B cell (primary cell): ENCODE measurements around the gene CES3. TPM values are rescaled to one million over a fixed set of nuclear protein-coding genes. Genes with fewer than 3 reads are reported as not detected.

Experiments used
- ATAC-seq: fragments of 200-7000 bp; cut with Tn5 transposase; one replicate; pipeline ENCODE4 v1.10.0; 2021; ENCODE audit warnings: low read depth, mild to moderate bottlenecking, moderate number of reproducible peaks, moderate library complexity
- CTCF ChIA-PET: fragments of 350-600 bp; sonication (Branson Sonifier 250); formaldehyde crosslinking; loops from one replicate; lab custom pipeline; 2021; ENCODE audit warnings: antibody characterized with exemption, inconsistent platforms; lab: Charles Lee
- POLR2A ChIA-PET: fragments of 350-600 bp; sonication (Branson Sonifier 250); formaldehyde crosslinking; loops from one replicate; lab custom pipeline; 2021; ENCODE audit warnings: antibody characterized with exemption; lab: Charles Lee
- DNase-seq: peaks from one replicate; pipeline ENCODE4 v3.0.0; 2013
- H2AFZ ChIP-seq: 2 replicates; pipeline ENCODE4 v1.6.1; 2012; ENCODE audit warnings: mild to moderate bottlenecking, low read depth, low read length; ENCODE audit not compliant: insufficient read depth, poor library complexity, severe bottlenecking
- H3K27ac ChIP-seq, 2 donors: 1 replicate in 1 of 2; 2 replicates in 1 of 2; pipeline ENCODE4 v1.5.1; 2012 to 2013; ENCODE audit warnings: low read length in 2 of 2, mild to moderate bottlenecking in 2 of 2, moderate library complexity in 1 of 2
- H3K27me3 ChIP-seq, 4 experiments: fragments of 200-600 bp in 1 of 4; sonication (generic) in 1 of 4; replicated peaks in 1 of 4; 1 replicate in 2 of 4; 2 replicates in 2 of 4; pipeline versions ENCODE4 v1.6.1 to v1.7.0; 2013 to 2016; ENCODE audit warnings: low read length in 3 of 4, mild to moderate bottlenecking in 2 of 4, mixed read lengths in 1 of 4, moderate library complexity in 1 of 4; ENCODE audit not compliant: insufficient read depth in 4 of 4, control insufficient read depth in 3 of 4; ENCODE audit errors: control extremely low read depth in 1 of 4
- H3K36me3 ChIP-seq, 2 experiments: replicated peaks in 1 of 2; 1 replicate in 1 of 2; 2 replicates in 1 of 2; pipeline versions ENCODE4 v1.6.1 to v1.7.1; 2013; ENCODE audit warnings: low read length in 1 of 2; ENCODE audit not compliant: insufficient read depth in 2 of 2, control insufficient read depth in 1 of 2; ENCODE audit errors: control extremely low read depth in 1 of 2, extremely low read depth in 1 of 2
- H3K4me1 ChIP-seq, 2 donors: fragments of 200-600 bp in 1 of 2; sonication (generic) in 1 of 2; 1 replicate in 1 of 2; 2 replicates in 1 of 2; pipeline versions ENCODE4 v1.5.1 to v1.6.1; 2013 to 2017; ENCODE audit warnings: low read length in 2 of 2; ENCODE audit not compliant: control insufficient read depth in 2 of 2, insufficient read depth in 2 of 2
- H3K4me2 ChIP-seq: replicated peaks from 2 replicates; pipeline ENCODE3; 2012; ENCODE audit warnings: mild to moderate bottlenecking, low read depth, low read length; ENCODE audit not compliant: poor library complexity, severe bottlenecking
- H3K4me3 ChIP-seq, 5 experiments: fragments of 200-600 bp in 1 of 5; sonication (generic) in 1 of 5; 1 replicate in 3 of 5; 2 replicates in 2 of 5; pipeline versions ENCODE4 v1.5.1 to v1.7.0; 2011 to 2016; ENCODE audit warnings: low read length in 4 of 5, mild to moderate bottlenecking in 4 of 5, low read depth in 2 of 5, control low read depth in 1 of 5, moderate library complexity in 1 of 5; ENCODE audit not compliant: insufficient read depth in 1 of 5; ENCODE audit errors: control extremely low read depth in 1 of 5, extremely low read depth in 1 of 5
- H3K79me2 ChIP-seq: fragments of 200-600 bp; sonication (generic); one replicate; pipeline ENCODE4 v1.6.0; 2016; ENCODE audit warnings: low read length; ENCODE audit not compliant: control insufficient read depth, insufficient read depth
- H3K9ac ChIP-seq: fragments of 200-600 bp; sonication (generic); 2 replicates; pipeline ENCODE4 v1.6.1; 2017; ENCODE audit warnings: mild to moderate bottlenecking, low read length, moderate library complexity
- H3K9me3 ChIP-seq, 3 donors: one replicate each; pipeline versions ENCODE4 v1.6.1 to v1.7.1; 2013; ENCODE audit warnings: low read length in 2 of 3; ENCODE audit not compliant: control insufficient read depth in 2 of 3, insufficient read depth in 1 of 3; ENCODE audit errors: control extremely low read depth in 1 of 3
- H4K20me1 ChIP-seq: 2 replicates; pipeline ENCODE4 v1.6.0; 2012; ENCODE audit warnings: mild to moderate bottlenecking, low read length; ENCODE audit not compliant: insufficient read depth, control insufficient read depth, poor library complexity, severe bottlenecking
- H3K27ac Mint-ChIP-seq: one replicate; pipeline ENCODE4 v1.8.0; 2021; ENCODE audit warnings: mixed read lengths
- H3K27me3 Mint-ChIP-seq: one replicate; pipeline ENCODE4 v1.8.0; 2021; ENCODE audit warnings: mixed read lengths
- H3K4me1 Mint-ChIP-seq: one replicate; pipeline ENCODE4 v1.8.0; 2021; ENCODE audit warnings: mixed read lengths
- H3K4me3 Mint-ChIP-seq: one replicate; pipeline ENCODE4 v1.8.0; 2021; ENCODE audit warnings: mixed read lengths
- H3K9me3 Mint-ChIP-seq: one replicate; pipeline ENCODE4 v1.8.0; 2022; ENCODE audit warnings: mixed read lengths; ENCODE audit not compliant: insufficient read depth
- CTCF ChIP-seq: fragments of 200-600 bp; IDR thresholded peaks from one replicate; pipeline ENCODE4 v1.8.0; 2022; ENCODE audit warnings: antibody characterized with exemption, mild to moderate bottlenecking
- EZH2 ChIP-seq: IDR thresholded peaks from 2 replicates; pipeline ENCODE4 v1.6.1; 2012; ENCODE audit warnings: borderline replicate concordance, low read depth, mild to moderate bottlenecking, moderate library complexity, low read length; ENCODE audit not compliant: insufficient read depth, poor library complexity, severe bottlenecking
- WGBS: methylation state at CpG from one replicate; pipeline ENCODE4 v1.1.5; 2013; ENCODE audit warnings: missing lambda C conversion rate; ENCODE audit not compliant: insufficient coverage; 5-methylcytosine and 5-hydroxymethylcytosine counted together
- intact Hi-C: fragments of 100-400 bp; cut with micrococcal nuclease; formaldehyde crosslinking; loops from one replicate; pipeline ENCODE4 v1.10.0; 2022
- polyA plus RNA-seq: library from polyadenylated mRNA; depleted of rRNA; stranded (reverse); fragments of >200 nt; gene quantifications from 2 replicates; pipeline ENCODE4 v1.2.3, GENCODE V29; 2012
- total RNA-seq, 2 donors: library from RNA; stranded (reverse); fragments of 120-200 nt in 1 of 2; gene quantifications; 1 replicate in 1 of 2; 2 replicates in 1 of 2; pipeline versions ENCODE4 v1.2.3 to v1.2.4, GENCODE V29; 2013 to 2022

Gene CES3
- total and polyA plus RNA-seq, 2 donors (not counting 1 experiment from before 2014, with no cell fraction given) = 0.25 to 0.42 TPM

GRCh38 chr16:66926171-66926947, 34.7 kb upstream of the CES3 start:
- ChIA-PET CTCF (no interaction called here), POLR2A (interaction anchor here (0.6 kb wide), 1 partner anchor 10 kb away, joined by 3 read pairs; no protein-coding TSS in a partner anchor)
- no peak overlapping the region for H3K4me2 ChIP-seq
- Mint-ChIP-seq H3K9me3 (no peaks in the 10 kb centered on the region), H3K4me3 (peak overlapping the region; percentile 81), H3K4me1 (peaks cover 12% of the 10 kb centered on the region), H3K27ac (no peak overlapping the region), H3K27me3 (peaks cover 29% of the 10 kb centered on the region)
- no peaks in the 10 kb centered on the region for H4K20me1 ChIP-seq
- peaks cover 11 to 12% of the 10 kb centered on the region in 2 donors for H3K4me1 ChIP-seq
- ATAC-seq (no peak), DNase-seq (no peak)
- no peak overlapping the region for H2AFZ ChIP-seq
- peaks cover 0 to 3% of the 10 kb centered on the region in 2 experiments for H3K36me3 ChIP-seq
- 80% methylated on average over 5 of the region's 5 CpGs for WGBS
- no peak for TF ChIP-seq CTCF
- TF ChIP-seq EZH2 = no peak
- H3K27me3 ChIP-seq = peaks cover 0 to 41% (median 14%) of the 10 kb centered on the region in 4 experiments
- no peak overlapping the region for H3K27ac ChIP-seq
- no peak overlapping the region for H3K4me3 ChIP-seq
- no peak overlapping the region for H3K9ac ChIP-seq
- H3K79me2 ChIP-seq = no peaks in the 10 kb centered on the region
- intact Hi-C loops = no loop called here
- peaks cover 0 to 8% (median 0%) of the 10 kb centered on the region in 3 donors for H3K9me3 ChIP-seq

- Mint-ChIP-seq H3K27ac (no peak overlapping the region), H3K9me3 (no peaks in the 10 kb centered on the region), H3K4me1 (peaks cover 18% of the 10 kb centered on the region), H3K4me3 (no peak overlapping the region), H3K27me3 (peaks cover 28% of the 10 kb centered on the region)
- POLR2A ChIA-PET = interaction anchor here (0.6 kb wide), 1 partner anchor 10 kb away, joined by 3 read pairs; no protein-coding TSS in a partner anchor
- ATAC-seq = no peak
- no peak overlapping the region for H3K4me3 ChIP-seq
- H3K9ac ChIP-seq = no peak overlapping the region
- peaks cover 0 to 38% (median 14%) of the 10 kb centered on the region in 4 experiments for H3K27me3 ChIP-seq
- H3K79me2 ChIP-seq = no peaks in the 10 kb centered on the region
- 50% methylated on average over 1 of the region's 3 CpGs for WGBS
- H3K4me1 ChIP-seq = peaks cover 11 to 12% of the 10 kb centered on the region in 2 donors
- H3K27ac ChIP-seq = no peak overlapping the region
- H3K4me2 ChIP-seq = no peak overlapping the region
- intact Hi-C loops = no loop called here
- H2AFZ ChIP-seq = no peak overlapping the region
- CTCF ChIA-PET = no interaction called here
- peaks cover 0 to 8% (median 0%) of the 10 kb centered on the region in 3 donors for H3K9me3 ChIP-seq
- TF ChIP-seq EZH2 = no peak
- TF ChIP-seq CTCF = no peak
- peaks cover 0 to 8% of the 10 kb centered on the region in 2 experiments for H3K36me3 ChIP-seq
- no peak for DNase-seq
- H4K20me1 ChIP-seq = no peaks in the 10 kb centered on the region
Observed at GRCh38 chr16:66926961-66927436, 34.1 kb upstream of the CES3 start.
